Keratinocyte (primary cell): ENCODE data around the gene PPP4R2. TPM values are rescaled to one million over a fixed set of nuclear protein-coding genes. Genes with fewer than 3 reads are reported as not detected.

Experiments
- DNase-seq: peaks from one replicate; pipeline ENCODE4 v3.0.0-alpha.2; 2011; ENCODE audit warnings: low read depth, missing footprints, low spot score
- FAIRE-seq: peaks from 2 replicates; lab custom pipeline; 2011; peaks lifted over from hg19 to GRCh38; lab: Jason Lieb, UNC
- H2AFZ ChIP-seq: 2 replicates; pipeline ENCODE4 v1.6.0; 2012; ENCODE audit warnings: low read length, control low read depth, inconsistent platforms; ENCODE audit not compliant: control insufficient read depth
- H3K27ac ChIP-seq: 2 replicates; pipeline ENCODE4 v1.5.1; 2011; ENCODE audit warnings: low read length; ENCODE audit not compliant: control insufficient read depth, insufficient read depth
- H3K27me3 ChIP-seq: 3 replicates; pipeline ENCODE4 v1.6.0; 2011; ENCODE audit warnings: low read length; ENCODE audit not compliant: control insufficient read depth, insufficient read depth; ENCODE audit errors: extremely low read depth
- H3K36me3 ChIP-seq, 2 experiments: 2 replicates in 1 of 2; 3 replicates in 1 of 2; pipeline ENCODE4 v1.5.1; 2011; ENCODE audit warnings: low read length in 2 of 2, mild to moderate bottlenecking in 1 of 2; ENCODE audit not compliant: control insufficient read depth in 2 of 2, insufficient read depth in 2 of 2; ENCODE audit errors: extremely low read depth in 1 of 2
- H3K4me1 ChIP-seq: 3 replicates; pipeline ENCODE4 v1.5.1; 2011; ENCODE audit warnings: low read length; ENCODE audit not compliant: control insufficient read depth, insufficient read depth; ENCODE audit errors: extremely low read depth
- H3K4me2 ChIP-seq: 3 replicates; pipeline ENCODE4 v1.6.0; 2011; ENCODE audit warnings: low read depth, low read length; ENCODE audit not compliant: control insufficient read depth, insufficient read depth; ENCODE audit errors: extremely low read depth
- H3K4me3 ChIP-seq, 3 experiments: fragments of 200-600 bp in 1 of 3; sonication (generic) in 1 of 3; 2 replicates in 2 of 3; 3 replicates in 1 of 3; pipeline ENCODE4 v1.5.1; 2011 to 2016; ENCODE audit warnings: low read length in 3 of 3, mild to moderate bottlenecking in 3 of 3, control low read depth in 2 of 3, inconsistent platforms in 1 of 3, low read depth in 1 of 3, mixed read lengths in 1 of 3, mixed run types in 1 of 3, moderate library complexity in 1 of 3; ENCODE audit not compliant: control insufficient read depth in 2 of 3, insufficient read depth in 2 of 3; ENCODE audit errors: extremely low read depth in 1 of 3
- H3K79me2 ChIP-seq: 2 replicates; pipeline ENCODE4 v1.6.0; 2012; ENCODE audit warnings: low read length; ENCODE audit not compliant: control insufficient read depth, insufficient read depth
- H3K9ac ChIP-seq: 3 replicates; pipeline ENCODE4 v1.6.0; 2011; ENCODE audit warnings: low read length; ENCODE audit not compliant: control insufficient read depth, insufficient read depth; ENCODE audit errors: extremely low read depth
- H3K9me1 ChIP-seq: 3 replicates; pipeline ENCODE4 v1.6.0; 2011; ENCODE audit warnings: low read length; ENCODE audit not compliant: control insufficient read depth, insufficient read depth; ENCODE audit errors: extremely low read depth
- H3K9me3 ChIP-seq: 2 replicates; pipeline ENCODE4 v1.5.1; 2012; ENCODE audit warnings: low read depth, low read length; ENCODE audit not compliant: control insufficient read depth
- H4K20me1 ChIP-seq: 3 replicates; pipeline ENCODE4 v1.6.0; 2011; ENCODE audit warnings: low read length; ENCODE audit not compliant: control insufficient read depth, insufficient read depth; ENCODE audit errors: extremely low read depth
- CTCF ChIP-seq, 3 experiments: IDR thresholded peaks in 1 of 3; conservative IDR thresholded peaks in 1 of 3; optimal IDR thresholded peaks in 1 of 3; 2 replicates in 2 of 3; 3 replicates in 1 of 3; pipeline versions ENCODE3 to v1.5.1; 2011; ENCODE audit warnings: low read length in 3 of 3, mild to moderate bottlenecking in 3 of 3, moderate library complexity in 2 of 3, control low read depth in 1 of 3, inconsistent platforms in 1 of 3; ENCODE audit not compliant: insufficient read depth in 2 of 3; ENCODE audit errors: extremely low read depth in 1 of 3
- EZH2 ChIP-seq: IDR thresholded peaks from one replicate; pipeline ENCODE4 v1.6.1; 2012; ENCODE audit warnings: inconsistent platforms, mild to moderate bottlenecking, low read length, moderate library complexity
- dilution Hi-C: fragments of 300-500 bp; cut with MboI; formaldehyde crosslinking; loops from one replicate; pipeline ENCODE4 v1.7.0; 2020; ENCODE audit warnings: low sequenced_read_pairs; ENCODE audit not compliant: extremely low pct_ligation_motif_present
- polyA plus RNA-seq, 5 experiments: library from polyadenylated mRNA; depleted of rRNA in 3 of 5; stranded (reverse) in 3 of 5; stranded (forward) in 1 of 5; unstranded in 1 of 5; fragments of >200 nt; gene quantifications; 1 replicate in 1 of 5; 2 replicates in 3 of 5; 3 replicates in 1 of 5; pipeline versions ENCODE4 v1.2.1 to v1.2.3, GENCODE V29; 2011 to 2012; ENCODE audit warnings: missing spikeins in 2 of 5, low read depth in 1 of 5, low replicate concordance in 1 of 5

Gene PPP4R2
- polyA plus RNA-seq, 1 donor (not counting 4 experiments of a cell fraction or from before 2014, with no cell fraction given) = 46.6 TPM

- Histone ChIP-seq H3K9ac (no peak overlapping the region), H3K27ac (no peak overlapping the region), H3K36me3 (no peaks in the 10 kb centered on the region), H3K4me3 (no peak overlapping the region), H3K27me3 (no peaks in the 10 kb centered on the region), H2AFZ (no peak overlapping the region), H4K20me1 (no peaks in the 10 kb centered on the region), H3K9me3 (no peaks in the 10 kb centered on the region), H3K79me2 (no peaks in the 10 kb centered on the region), H3K9me1 (no peaks in the 10 kb centered on the region), H3K4me1 (peaks cover 11% of the 10 kb centered on the region), H3K4me2 (no peak overlapping the region)
- no peak for TF ChIP-seq CTCF (optimal IDR thresholded peaks at IDR 0.05 in 1 of 3, IDR thresholded peaks at IDR 0.05 in 1 of 3, conservative IDR thresholded peaks at IDR 0.05 in 1 of 3; ENCODE audit: extremely low read depth in 1 of 3, insufficient read depth in 2 of 3, low read length in 3 of 3)
- no peak for TF ChIP-seq EZH2
- DNase-seq = no peak
- FAIRE-seq = no peak
- dilution Hi-C loops = no loop called here
Observed at GRCh38 chr3:72976281-72976741, 20.3 kb upstream of the PPP4R2 start.

DNA sequence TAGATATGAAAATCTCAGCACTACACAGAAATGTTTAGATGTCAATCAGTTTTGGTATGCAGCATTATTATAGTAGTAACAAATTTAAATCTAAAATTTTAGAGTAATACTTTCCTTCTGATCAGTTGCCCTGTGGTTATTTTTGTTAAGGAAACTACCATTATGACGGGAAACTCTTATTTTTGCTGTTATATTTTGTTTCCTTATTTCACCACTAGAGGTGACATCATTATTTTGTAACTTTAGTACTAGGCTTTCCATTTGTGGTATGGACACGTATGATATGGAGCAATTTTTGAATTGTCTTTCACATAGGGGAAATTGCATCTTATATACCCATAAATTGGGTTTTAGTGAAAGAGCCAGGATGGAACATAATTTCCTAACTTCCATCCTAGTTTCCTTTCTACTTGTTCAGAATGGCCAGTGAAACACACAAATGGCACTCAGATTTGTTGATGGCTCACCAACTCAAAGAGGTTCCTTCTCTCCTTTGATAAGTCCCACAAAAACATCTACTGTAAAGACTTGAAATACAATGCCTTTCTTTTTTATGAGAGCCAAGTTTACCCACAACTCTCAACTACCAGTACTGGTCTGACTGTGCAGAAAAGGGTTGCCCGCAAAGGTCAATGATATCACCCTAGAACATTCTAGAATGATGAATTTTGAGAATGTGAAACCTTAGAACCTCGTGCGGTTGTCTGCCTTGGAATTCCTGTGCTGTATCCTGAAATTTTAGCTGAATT lies 19.4 kb upstream of the PPP4R2 start:
- no peaks in the 10 kb centered on the region for H4K20me1 ChIP-seq
- H3K4me3 ChIP-seq = no peak overlapping the region
- H3K9me3 ChIP-seq = no peaks in the 10 kb centered on the region
- no peaks in the 10 kb centered on the region for H3K79me2 ChIP-seq
- no peak for FAIRE-seq
- dilution Hi-C loops = no loop called here
- H3K4me2 ChIP-seq = no peak overlapping the region
- H3K9me1 ChIP-seq = no peaks in the 10 kb centered on the region
- no peak overlapping the region for H3K27ac ChIP-seq
- no peak overlapping the region for H3K9ac ChIP-seq
- H3K4me1 ChIP-seq = peaks cover 11% of the 10 kb centered on the region
- no peaks in the 10 kb centered on the region for H3K27me3 ChIP-seq
- no peaks in the 10 kb centered on the region for H3K36me3 ChIP-seq
- TF ChIP-seq EZH2 (no peak), CTCF (optimal IDR thresholded peaks at IDR 0.05 in 1 of 3, IDR thresholded peaks at IDR 0.05 in 1 of 3, conservative IDR thresholded peaks at IDR 0.05 in 1 of 3; ENCODE audit: extremely low read depth in 1 of 3, insufficient read depth in 2 of 3, low read length in 3 of 3) (no peak)
- DNase-seq = no peak
- H2AFZ ChIP-seq = no peak overlapping the region
